Measurements from ENCODE around the gene ATP11C.
A peak's percentile ranks its signal among the peaks of the same experiment; 100 is the strongest.

- no peak for TF ChIP-seq POLR2A (IDR thresholded peaks at IDR 0.05)
- TF ChIP-seq, protein P1, sequence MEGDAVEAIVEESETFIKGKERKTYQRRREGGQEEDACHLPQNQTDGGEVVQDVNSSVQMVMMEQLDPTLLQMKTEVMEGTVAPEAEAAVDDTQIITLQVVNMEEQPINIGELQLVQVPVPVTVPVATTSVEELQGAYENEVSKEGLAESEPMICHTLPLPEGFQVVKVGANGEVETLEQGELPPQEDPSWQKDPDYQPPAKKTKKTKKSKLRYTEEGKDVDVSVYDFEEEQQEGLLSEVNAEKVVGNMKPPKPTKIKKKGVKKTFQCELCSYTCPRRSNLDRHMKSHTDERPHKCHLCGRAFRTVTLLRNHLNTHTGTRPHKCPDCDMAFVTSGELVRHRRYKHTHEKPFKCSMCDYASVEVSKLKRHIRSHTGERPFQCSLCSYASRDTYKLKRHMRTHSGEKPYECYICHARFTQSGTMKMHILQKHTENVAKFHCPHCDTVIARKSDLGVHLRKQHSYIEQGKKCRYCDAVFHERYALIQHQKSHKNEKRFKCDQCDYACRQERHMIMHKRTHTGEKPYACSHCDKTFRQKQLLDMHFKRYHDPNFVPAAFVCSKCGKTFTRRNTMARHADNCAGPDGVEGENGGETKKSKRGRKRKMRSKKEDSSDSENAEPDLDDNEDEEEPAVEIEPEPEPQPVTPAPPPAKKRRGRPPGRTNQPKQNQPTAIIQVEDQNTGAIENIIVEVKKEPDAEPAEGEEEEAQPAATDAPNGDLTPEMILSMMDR (IDR thresholded peaks at IDR 0.05): peak in 1 of 6 experiments; percentile 17
Observed at GRCh38 chrX:139967300-139967699, 34.4 kb upstream of the ATP11C start.

Measured in adrenal gland (tissue), 5 donors.